Astrocyte (in vitro differentiated cells and primary cell): ENCODE data around the gene PAMR1.

Experiments
- CTCF ChIP-seq: IDR thresholded peaks from 2 replicates; pipeline ENCODE4 v1.5.1; 2011; ENCODE audit warnings: low read depth, mild to moderate bottlenecking, inconsistent platforms, low read length, moderate library complexity; ENCODE audit not compliant: insufficient read depth
- EZH2 ChIP-seq: IDR thresholded peaks from 2 replicates; pipeline ENCODE4 v1.6.1; 2012; ENCODE audit warnings: mild to moderate bottlenecking, low read length, inconsistent platforms; ENCODE audit not compliant: insufficient read depth

GRCh38 chr11:35466058-35466457, 59.4 kb downstream of the PAMR1 start:
- TF ChIP-seq CTCF (no peak), EZH2 (no peak)
